ENCODE data around the gene ALDH7A1.
"Not testable (repeated sequence)": the region's sequence is repeated elsewhere in the genome, so short reads cannot be mapped to it uniquely, and the experiment has no call there.

The ALDH7A1 gene

GRCh38 chr5:126526493-126526892 is 68.5 kb downstream of the ALDH7A1 start:
- TF ChIP-seq POLR2A (IDR thresholded peaks at IDR 0.05; ENCODE audit: low read depth, low read length) (no peak), POLR2AphosphoS5 (IDR thresholded peaks at IDR 0.05; ENCODE audit: low read depth, low read length) (no peak), TAF1 (IDR thresholded peaks at IDR 0.05; ENCODE audit: borderline replicate concordance, low read depth, low read length) (no peak)
- no peak for DNase-seq (ENCODE audit: insufficient read length)
- no peak for FAIRE-seq

GRCh38 chr5:126525630-126526245 is 69.3 kb downstream of the ALDH7A1 start:
- TF ChIP-seq POLR2AphosphoS5 (IDR thresholded peaks at IDR 0.05; ENCODE audit: low read depth, low read length) (no peak), POLR2A (IDR thresholded peaks at IDR 0.05; ENCODE audit: low read depth, low read length) (no peak), TAF1 (IDR thresholded peaks at IDR 0.05; ENCODE audit: borderline replicate concordance, low read depth, low read length) (no peak)
- FAIRE-seq (no peak), DNase-seq (ENCODE audit: insufficient read length) (no peak)

- no peak for TF ChIP-seq POLR2AphosphoS5 (IDR thresholded peaks at IDR 0.05; ENCODE audit: low read depth, low read length)
- TF ChIP-seq POLR2A (IDR thresholded peaks at IDR 0.05; ENCODE audit: low read depth, low read length): no peak
- no peak for TF ChIP-seq TAF1 (IDR thresholded peaks at IDR 0.05; ENCODE audit: borderline replicate concordance, low read depth, low read length)
- FAIRE-seq (no peak), DNase-seq (ENCODE audit: insufficient read length) (no peak)
Observed at GRCh38 chr5:126523818-126524510, 71.1 kb downstream of the ALDH7A1 start.

DNA sequence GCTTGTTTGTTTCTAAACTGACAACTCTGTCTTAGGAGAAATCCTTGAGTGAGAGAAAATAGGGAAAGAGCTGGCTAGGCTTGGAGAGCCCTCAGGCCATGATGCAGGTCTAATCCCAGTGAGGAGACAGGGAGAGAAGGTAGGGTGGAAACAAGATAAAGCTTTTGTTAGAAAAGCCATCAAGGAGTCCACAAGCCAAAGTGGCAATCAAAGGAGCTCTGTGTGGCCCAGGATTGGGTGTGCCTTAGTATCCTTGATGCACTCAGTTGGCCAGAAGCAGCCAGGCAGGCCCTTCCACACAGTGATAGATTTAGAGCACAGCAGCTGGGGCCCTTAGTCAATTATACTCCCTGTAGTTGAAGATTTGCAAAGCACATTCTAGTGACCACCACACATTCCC is 73.9 kb downstream of the ALDH7A1 start:
- FAIRE-seq: no peak

DNA sequence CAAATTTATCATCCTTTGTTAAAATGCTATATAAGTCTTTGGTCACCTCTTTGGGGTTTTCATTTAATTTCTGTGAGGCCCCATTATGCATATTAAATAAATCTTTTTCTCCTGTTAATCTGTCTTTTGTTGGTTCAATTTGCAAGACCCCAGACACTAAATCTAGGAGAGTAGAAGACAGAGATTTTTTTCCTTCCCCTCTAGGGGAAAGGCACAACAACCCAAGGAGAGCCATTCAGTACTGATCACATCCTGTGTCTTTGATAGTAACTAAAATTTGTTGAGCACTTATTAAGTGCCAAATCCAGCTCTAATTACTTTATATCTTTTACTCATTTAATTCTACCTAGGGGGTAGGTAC is 74.4 kb downstream of the ALDH7A1 start:
- TF ChIP-seq POLR2AphosphoS5 (IDR thresholded peaks at IDR 0.05; ENCODE audit: low read depth, low read length) (no peak), POLR2A (IDR thresholded peaks at IDR 0.05; ENCODE audit: low read depth, low read length) (no peak), TAF1 (IDR thresholded peaks at IDR 0.05; ENCODE audit: borderline replicate concordance, low read depth, low read length) (no peak)
- FAIRE-seq: no peak
- DNase-seq (ENCODE audit: insufficient read length): no peak

More for the DNA sequence above, 73.9 kb downstream of the ALDH7A1 start:
- TF ChIP-seq POLR2AphosphoS5 (IDR thresholded peaks at IDR 0.05; ENCODE audit: low read depth, low read length) (no peak), TAF1 (IDR thresholded peaks at IDR 0.05; ENCODE audit: borderline replicate concordance, low read depth, low read length) (no peak), POLR2A (IDR thresholded peaks at IDR 0.05; ENCODE audit: low read depth, low read length) (no peak)
- DNase-seq (ENCODE audit: insufficient read length): no peak

DNA sequence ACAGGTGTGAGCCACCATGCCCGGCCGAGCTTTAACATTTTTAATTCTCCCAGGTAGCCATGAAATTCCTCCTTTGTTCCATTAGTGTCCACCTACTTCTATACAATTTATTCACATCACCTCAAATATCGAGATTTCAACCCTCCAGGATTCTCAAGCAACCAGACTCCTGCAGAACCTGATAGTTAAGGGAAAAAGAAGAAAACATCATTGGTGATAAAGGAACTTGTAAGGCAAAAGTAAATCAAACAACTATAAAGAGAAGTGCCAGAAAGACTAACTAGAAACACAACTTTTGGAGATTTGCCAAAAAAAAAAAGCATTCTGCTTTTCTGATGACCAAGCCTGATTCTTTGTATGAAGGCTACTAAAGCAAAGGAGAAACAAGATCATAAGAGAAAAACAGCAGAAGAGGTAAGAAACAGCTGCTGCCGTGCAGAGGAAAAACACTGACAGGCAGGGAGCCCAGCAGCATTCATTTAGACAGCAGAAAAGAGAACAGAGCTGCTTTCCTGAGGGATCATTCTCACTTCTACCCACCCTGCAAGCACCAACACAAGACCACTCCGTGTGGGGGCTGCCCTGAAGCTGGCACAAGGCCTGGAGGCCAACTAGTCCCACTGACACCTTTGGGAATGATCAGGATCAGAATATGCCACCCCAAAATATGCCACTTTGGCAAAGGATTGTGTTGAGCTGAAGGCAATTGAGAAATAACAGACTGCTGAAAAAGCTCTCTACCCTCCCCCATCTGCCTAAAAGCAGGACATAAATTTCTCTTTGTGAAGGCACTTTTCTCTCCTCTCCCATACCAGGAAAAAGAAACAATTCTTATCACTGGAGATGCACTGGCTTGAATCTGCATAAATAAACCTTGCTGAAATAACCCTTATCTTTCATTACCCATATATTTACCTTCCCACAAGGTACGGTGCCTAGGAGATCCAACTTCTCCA is 75.1 kb downstream of the ALDH7A1 start:
- no peak for DNase-seq (ENCODE audit: insufficient read length)
- FAIRE-seq: no peak
- TF ChIP-seq TAF1 (IDR thresholded peaks at IDR 0.05; ENCODE audit: borderline replicate concordance, low read depth, low read length) (no peak), POLR2A (IDR thresholded peaks at IDR 0.05; ENCODE audit: low read depth, low read length) (no peak), POLR2AphosphoS5 (IDR thresholded peaks at IDR 0.05; ENCODE audit: low read depth, low read length) (no peak)

DNA sequence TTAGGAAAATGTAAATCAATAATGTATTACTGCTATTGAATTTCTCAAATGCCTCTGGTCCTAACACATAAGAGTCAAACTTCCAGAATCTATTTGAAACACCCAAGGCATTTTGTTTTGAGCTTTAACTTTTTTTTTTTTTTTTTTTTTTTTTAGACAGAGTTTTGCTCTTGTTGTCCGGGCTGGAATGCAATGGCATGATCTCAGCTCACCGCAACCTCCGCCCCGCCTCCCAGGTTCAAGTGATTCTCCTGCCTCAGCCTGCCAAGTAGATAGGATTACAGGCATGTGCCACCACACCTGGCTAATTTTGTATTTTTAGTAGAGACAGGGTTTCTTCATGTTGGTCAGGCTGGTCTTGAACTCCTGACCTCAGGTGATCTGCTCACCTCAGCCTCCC is 75.8 kb downstream of the ALDH7A1 start:
- not testable (repeated sequence) for FAIRE-seq; DNase-seq (ENCODE audit: insufficient read length)

DNA sequence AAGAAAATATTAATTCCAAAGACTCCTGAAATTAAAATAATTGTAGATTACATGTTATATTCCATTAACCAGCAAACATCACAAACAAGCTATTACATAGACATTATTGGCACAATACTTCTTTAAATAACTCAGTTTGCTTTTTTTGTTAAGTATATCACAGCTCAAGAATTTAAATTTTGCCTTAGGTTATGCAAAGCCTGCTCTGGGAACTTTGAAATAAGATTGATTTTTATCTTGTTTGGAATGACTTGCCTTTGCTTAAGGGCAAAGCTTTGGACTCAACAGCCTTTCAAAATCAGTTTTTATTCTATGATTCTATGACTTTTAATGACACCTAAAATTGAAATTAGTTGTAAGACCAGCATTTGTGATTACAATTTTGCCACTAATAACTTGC is 78.2 kb downstream of the ALDH7A1 start:
- TF ChIP-seq TAF1 (IDR thresholded peaks at IDR 0.05; ENCODE audit: borderline replicate concordance, low read depth, low read length) (no peak), POLR2A (IDR thresholded peaks at IDR 0.05; ENCODE audit: low read depth, low read length) (no peak), POLR2AphosphoS5 (IDR thresholded peaks at IDR 0.05; ENCODE audit: low read depth, low read length) (no peak)
- no peak for FAIRE-seq
- DNase-seq (ENCODE audit: insufficient read length): no peak

GRCh38 chr5:126516133-126516532 is 78.9 kb downstream of the ALDH7A1 start:
- TF ChIP-seq POLR2A (IDR thresholded peaks at IDR 0.05; ENCODE audit: low read depth, low read length): no peak
- no peak for TF ChIP-seq TAF1 (IDR thresholded peaks at IDR 0.05; ENCODE audit: borderline replicate concordance, low read depth, low read length)
- no peak for TF ChIP-seq POLR2AphosphoS5 (IDR thresholded peaks at IDR 0.05; ENCODE audit: low read depth, low read length)
- DNase-seq (ENCODE audit: insufficient read length): no peak
- FAIRE-seq: no peak

- no peak for FAIRE-seq
- no peak for DNase-seq (ENCODE audit: insufficient read length)
- TF ChIP-seq POLR2A (IDR thresholded peaks at IDR 0.05; ENCODE audit: low read depth, low read length) (no peak), TAF1 (IDR thresholded peaks at IDR 0.05; ENCODE audit: borderline replicate concordance, low read depth, low read length) (no peak), POLR2AphosphoS5 (IDR thresholded peaks at IDR 0.05; ENCODE audit: low read depth, low read length) (no peak)
Observed at GRCh38 chr5:126515337-126515736, 79.7 kb downstream of the ALDH7A1 start.

- DNase-seq (ENCODE audit: insufficient read length) (no peak), FAIRE-seq (no peak)
- TF ChIP-seq POLR2AphosphoS5 (IDR thresholded peaks at IDR 0.05; ENCODE audit: low read depth, low read length): no peak
- no peak for TF ChIP-seq TAF1 (IDR thresholded peaks at IDR 0.05; ENCODE audit: borderline replicate concordance, low read depth, low read length)
- TF ChIP-seq POLR2A (IDR thresholded peaks at IDR 0.05; ENCODE audit: low read depth, low read length): no peak
Observed at GRCh38 chr5:126514558-126515141, 80.4 kb downstream of the ALDH7A1 start.

All from GM12892 (cell line).